GM19324 (cell line): ENCODE measurements around the gene CLASP2.
"Not testable (repeated sequence)": the region's sequence is repeated elsewhere in the genome, so short reads cannot be mapped to it uniquely, and the experiment has no call there.

Experiments
- ATAC-seq: cut with Tn5 transposase; IDR thresholded peaks from one replicate; pipeline ENCODE4 v1.9.1; 2021; ENCODE audit warnings: mild to moderate bottlenecking, moderate library complexity; ENCODE audit not compliant: unreplicated experiment, low FRiP score

Gene CLASP2

GRCh38 chr3:33717866-33718594, at the start of gene CLASP2:
Gene CLASP2, minus strand, starts transcription at chr3:33718254. Its CDS starts 252 bp downstream, at chr3:33718002.
- peak; percentile 98 for ATAC-seq

DNA sequence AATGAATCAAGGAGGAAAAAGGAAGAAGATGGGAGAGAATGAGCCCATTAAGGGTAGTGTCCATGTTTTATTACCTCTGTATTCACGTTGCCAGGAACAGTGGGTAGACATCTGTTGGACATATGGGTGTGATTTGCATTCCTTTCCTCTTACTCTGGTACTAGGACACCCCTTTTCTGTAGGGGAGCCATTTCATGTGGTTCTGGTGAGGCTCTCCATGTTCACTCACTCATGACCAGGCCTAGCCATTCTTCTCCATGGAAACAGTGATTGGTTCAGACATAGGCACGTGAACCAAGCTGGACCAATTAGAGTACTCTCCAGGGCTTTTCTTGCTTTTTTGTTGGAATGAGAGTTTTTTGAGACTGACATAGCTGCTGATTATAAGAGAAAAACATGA, 40.8 kb upstream of the CLASP2 start:
- no peak for ATAC-seq

- no peak for ATAC-seq
These were observed 40.2 kb upstream of the CLASP2 start for GRCh38 chr3:33758281-33758680.

GRCh38 chr3:33754391-33754790, 36.3 kb upstream of the CLASP2 start:
- not testable (repeated sequence) for ATAC-seq

DNA sequence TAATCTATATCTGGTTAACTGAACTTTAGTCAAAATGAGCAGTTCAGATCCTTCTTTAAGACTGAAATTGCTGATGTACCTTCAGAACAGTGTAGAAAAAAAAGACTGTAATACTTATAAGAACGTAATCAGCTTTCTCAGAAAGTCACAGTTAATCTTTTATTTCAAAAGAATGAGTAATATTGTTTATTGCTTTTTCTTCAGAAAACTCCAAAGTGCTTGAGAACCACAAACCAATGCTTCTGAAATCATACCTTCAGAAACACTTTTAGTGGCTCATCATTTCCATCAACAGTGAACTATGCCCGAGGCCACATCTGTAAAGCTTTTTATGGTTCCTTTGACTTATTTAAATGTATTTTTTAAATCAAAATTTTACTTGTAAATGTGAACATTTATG, 33.3 kb upstream of the CLASP2 start:
- no peak for ATAC-seq

DNA sequence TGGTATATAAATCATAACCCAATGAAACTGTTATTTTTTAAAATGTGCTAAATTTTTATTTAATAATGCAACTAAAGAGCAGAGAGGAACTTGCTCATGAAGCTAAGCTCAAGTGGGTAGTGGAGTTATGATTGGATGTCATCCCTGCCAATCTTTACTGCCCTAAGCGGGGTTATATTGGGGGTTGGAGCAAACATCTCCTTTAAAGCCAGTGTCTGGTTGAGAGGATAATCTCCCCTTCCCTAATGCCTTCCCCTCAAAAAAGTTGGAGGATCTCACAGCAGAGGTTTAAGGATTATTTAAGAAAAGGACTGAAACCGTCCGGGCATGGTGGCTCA, 32.1 kb upstream of the CLASP2 start:
- no peak for ATAC-seq

DNA sequence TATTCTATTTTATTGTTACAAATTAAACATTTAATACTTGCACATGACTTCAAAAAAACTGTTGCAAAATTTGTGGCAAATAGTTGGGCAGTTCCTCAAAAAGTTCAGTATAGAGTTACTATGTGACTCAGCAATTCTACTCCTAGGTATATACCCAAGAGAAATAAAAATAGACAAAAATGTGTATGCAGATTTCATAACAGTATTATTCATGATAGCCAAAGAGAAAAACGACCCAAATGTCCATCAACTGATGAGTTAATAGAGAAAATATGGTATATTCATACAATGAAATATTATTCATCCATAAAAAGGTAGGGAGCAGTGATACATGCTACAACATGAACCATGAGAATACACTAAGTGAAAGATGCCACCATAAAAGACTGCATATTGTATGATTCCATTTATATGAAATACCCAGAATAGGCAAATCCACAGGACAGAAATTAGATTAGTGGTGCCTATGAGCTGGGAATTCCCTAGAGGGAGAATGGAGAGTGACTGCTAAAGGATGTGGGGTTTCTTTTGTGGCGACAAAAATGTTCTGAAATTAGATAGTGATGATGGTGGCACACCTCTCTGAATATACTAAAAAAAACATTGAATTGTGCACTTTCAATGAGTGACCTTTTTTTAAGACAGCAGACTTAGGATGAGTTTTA, 31.6 kb upstream of the CLASP2 start:
- no peak for ATAC-seq

- no peak for ATAC-seq
These were observed 28.5 kb upstream of the CLASP2 start for GRCh38 chr3:33746416-33747116.

DNA sequence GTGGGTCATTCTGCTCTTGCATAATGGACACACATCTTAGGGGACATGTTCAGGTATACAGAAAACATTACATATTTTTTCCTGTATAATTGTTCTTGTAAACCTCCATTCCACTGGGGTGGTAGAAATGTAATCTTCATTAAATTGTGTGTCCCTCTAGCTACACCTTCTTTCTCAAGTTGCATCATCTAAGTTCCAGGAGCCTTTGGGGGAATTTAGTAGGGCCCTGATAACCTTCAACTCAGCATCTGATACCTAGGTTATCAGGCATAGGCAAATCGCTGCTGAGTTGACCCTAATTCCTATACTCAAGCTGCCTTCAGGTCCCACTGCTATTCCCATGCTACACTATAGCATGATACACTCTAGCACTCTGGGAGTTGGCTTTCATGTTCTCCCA, 19.1 kb upstream of the CLASP2 start:
- no peak for ATAC-seq

DNA sequence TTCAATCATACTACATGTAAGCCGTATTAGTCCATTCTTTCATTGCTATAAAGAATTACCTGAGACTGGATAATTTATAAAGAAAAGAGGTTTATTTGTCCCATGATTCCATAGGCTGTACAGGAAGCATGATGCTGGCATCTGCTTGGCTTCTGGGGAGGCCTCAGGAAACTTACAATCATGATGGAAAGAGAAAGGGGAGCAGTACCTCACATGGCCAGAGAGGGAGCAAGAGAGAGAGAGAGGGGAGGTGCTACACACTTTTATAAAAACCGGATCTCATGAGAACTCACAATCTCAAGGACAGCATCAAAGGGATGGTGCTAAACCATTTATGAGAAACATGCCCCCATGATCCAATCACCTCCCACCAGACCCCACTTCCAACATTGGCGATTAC, 14.3 kb upstream of the CLASP2 start:
- ATAC-seq: no peak

- peak; percentile 49 for ATAC-seq
These were observed 11.9 kb upstream of the CLASP2 start for GRCh38 chr3:33729993-33730392.

DNA sequence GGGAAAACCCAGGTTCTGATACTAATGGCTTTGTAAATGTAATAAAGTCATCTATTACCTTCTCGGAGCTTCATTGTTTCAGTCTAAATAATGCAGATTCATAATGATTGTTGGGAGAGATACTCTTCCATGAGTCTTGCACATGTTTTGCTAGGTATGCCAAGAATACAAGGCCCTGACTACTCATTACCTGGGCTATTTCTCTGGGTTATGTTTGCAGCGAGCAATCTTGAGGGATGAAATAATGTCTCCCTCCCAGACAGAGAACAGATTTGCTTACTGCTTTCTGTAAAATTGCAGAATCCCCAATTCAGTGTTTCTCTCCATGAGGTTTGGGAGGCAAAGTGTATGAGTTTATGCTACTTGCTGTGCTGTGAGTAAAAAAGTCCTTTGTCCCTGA, 6.2 kb upstream of the CLASP2 start:
- no peak for ATAC-seq

- ATAC-seq: no peak
These were observed 4.7 kb upstream of the CLASP2 start for GRCh38 chr3:33722626-33723370.

DNA sequence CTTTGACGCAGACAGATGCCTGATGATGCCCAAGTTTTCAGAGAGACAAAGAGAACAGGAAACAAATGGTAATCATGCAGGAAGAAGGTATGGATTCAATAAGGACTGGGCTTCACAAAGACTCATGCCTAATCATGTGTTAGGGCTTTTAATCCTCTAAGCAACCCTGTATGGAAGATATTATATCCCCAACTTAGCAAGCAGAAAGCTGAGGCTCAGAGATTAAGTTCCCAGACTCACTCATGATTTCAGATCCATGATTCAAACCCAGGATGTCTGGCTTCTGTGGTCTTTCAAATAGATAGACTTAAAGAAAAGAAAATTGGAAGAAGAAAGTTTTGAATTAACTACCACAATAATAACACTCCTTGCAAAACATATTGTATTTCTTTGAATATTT, 4.1 kb upstream of the CLASP2 start:
- ATAC-seq: no peak

- ATAC-seq: no peak
These were observed 497 bp upstream of the CLASP2 start for GRCh38 chr3:33718595-33718907.

DNA sequence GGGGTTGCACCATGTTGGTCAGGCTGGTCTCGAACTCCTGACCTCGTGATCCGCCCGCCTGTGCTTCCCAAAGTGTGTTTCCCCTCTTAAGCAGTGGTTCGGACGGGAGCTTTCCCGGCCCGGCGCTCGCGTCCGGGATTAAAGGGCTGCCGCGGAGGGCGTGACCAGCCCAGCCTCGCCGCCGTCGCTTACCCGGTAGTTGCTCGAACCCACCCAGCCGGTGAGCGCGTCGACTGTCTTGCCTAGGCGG, 513 bp downstream of the CLASP2 start:
- ATAC-seq: peak; percentile 70

GRCh38 chr3:33716227-33716626, 1.8 kb downstream of the CLASP2 start:
- no peak for ATAC-seq

DNA sequence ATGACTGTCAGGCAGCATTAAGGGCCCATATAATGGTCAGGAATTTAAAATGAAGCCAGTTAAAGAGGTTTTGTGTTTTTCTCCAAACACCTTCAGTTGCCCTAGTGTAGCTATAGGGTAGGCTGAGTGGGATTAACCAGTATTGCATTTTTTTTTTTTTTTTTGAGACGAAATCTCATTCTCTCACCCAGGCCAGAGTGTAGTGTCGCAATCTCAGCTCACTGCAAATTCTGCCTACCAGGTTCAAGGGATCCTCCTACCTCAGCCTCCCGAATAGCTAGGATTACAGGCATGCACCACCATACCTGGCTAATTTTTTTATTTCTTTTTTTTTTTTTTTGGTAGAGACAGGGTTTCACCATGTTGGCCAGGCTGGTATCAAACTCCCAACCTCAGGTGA, 7.0 kb downstream of the CLASP2 start:
- no peak for ATAC-seq

DNA sequence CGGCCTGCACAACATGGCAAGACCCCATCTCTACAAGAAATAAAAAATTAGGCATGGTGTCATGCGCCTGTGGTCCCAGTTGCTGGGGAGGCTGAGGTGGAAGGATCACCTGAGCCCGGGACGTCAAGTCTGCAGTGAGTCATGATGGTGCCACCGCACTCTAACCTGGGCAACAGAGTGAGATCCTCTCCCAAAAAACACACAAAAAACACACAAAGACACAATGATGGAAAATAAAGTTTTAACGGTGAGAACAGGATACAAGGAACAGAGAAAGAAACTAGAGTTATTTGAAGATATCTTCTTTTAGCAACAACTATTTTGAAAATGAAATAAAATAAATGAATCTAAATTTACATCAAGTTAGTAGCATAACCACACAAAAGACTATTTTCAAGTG, 12.0 kb downstream of the CLASP2 start:
- no peak for ATAC-seq

GRCh38 chr3:33704891-33705290, 13.2 kb downstream of the CLASP2 start:
- ATAC-seq: no peak

GRCh38 chr3:33699275-33699674, 18.8 kb downstream of the CLASP2 start:
- ATAC-seq: no peak

DNA sequence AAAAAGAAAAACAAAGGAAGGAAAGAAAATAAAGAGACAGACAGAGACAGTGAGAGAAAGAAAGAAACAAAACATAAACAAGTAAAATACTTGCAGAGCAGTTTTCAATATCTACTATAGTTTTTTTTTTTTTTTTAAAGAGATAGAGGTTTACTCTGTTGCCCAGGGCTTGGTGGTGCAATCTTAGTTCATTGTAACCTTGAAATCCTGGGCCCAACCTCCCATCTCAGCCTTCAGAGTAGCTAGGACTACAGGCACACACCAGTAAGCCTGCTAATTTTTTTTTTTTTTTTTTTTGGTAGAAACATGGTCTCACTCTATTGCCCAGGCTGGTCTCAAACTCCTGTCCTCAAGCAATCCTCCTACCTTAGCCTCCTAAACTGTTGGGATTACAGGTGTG, 23.1 kb downstream of the CLASP2 start:
- ATAC-seq: no peak
